Subcutaneous adipose tissue (tissue), 4 donors: ENCODE measurements around the gene FLNB. TPM values are rescaled to one million over a fixed set of nuclear protein-coding genes. Genes with fewer than 3 reads are reported as not detected.

ENCODE experiments used
- CTCF ChIP-seq: fragments of 450-650 bp; IDR thresholded peaks from one replicate; pipeline ENCODE4 v1.5.1; 2016; ENCODE audit warnings: low read depth, mild to moderate bottlenecking, control low read depth, antibody characterized with exemption, moderate library complexity
- total RNA-seq, 4 donors: library from RNA; depleted of rRNA; stranded (reverse); fragments of >200 nt; gene quantifications; one replicate each; pipeline ENCODE4 v1.1.0, GENCODE V29; 2016

Gene FLNB
- total RNA-seq, 4 donors from 2014 or later: 62.2 to 158 (median 75.8) TPM

DNA sequence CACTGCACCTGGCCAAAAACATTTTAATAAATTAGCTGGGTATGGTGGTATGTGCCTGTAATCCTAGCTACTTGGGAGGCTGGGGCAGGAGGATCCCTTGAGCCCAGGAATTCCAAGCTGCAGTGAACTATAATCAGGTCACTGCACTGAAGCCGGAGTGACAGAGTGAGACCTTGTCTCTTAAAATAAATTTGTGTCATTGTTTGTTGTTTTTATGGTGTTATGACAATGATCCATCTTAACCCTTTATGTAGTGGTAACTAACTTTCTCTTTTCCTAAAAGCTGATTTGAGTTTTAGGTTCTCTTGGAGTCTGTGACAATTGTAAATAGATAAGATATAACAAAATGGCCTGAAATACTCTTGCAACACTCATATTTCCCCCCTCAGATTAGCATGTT, 20.7 kb downstream of the FLNB start:
- TF ChIP-seq CTCF: no peak

- no peak for TF ChIP-seq CTCF
Measured at GRCh38 chr3:58029842-58030584, 21.8 kb downstream of the FLNB start.

DNA sequence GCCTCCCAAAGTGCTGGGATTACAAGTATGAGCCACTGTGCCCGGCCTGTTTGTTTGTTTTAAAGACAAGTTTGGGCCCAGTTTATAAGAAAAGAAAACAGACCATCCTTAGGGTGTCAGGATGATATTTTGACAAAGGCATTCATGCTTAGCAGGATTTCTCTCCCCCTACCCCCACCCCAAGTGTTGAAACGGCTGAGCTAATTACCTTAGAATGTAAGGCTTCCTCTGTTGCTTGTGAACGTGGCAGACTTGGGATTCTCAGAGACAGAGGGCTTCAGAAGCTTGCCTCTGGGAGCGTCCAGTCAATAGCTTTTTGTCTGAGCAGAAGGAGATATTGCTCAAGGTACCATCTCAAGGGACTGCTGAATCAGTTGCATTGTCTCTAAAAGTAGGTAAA, 24.0 kb downstream of the FLNB start:
- TF ChIP-seq CTCF: no peak

GRCh38 chr3:58034738-58035523, 26.7 kb downstream of the FLNB start:
- TF ChIP-seq CTCF: no peak

DNA sequence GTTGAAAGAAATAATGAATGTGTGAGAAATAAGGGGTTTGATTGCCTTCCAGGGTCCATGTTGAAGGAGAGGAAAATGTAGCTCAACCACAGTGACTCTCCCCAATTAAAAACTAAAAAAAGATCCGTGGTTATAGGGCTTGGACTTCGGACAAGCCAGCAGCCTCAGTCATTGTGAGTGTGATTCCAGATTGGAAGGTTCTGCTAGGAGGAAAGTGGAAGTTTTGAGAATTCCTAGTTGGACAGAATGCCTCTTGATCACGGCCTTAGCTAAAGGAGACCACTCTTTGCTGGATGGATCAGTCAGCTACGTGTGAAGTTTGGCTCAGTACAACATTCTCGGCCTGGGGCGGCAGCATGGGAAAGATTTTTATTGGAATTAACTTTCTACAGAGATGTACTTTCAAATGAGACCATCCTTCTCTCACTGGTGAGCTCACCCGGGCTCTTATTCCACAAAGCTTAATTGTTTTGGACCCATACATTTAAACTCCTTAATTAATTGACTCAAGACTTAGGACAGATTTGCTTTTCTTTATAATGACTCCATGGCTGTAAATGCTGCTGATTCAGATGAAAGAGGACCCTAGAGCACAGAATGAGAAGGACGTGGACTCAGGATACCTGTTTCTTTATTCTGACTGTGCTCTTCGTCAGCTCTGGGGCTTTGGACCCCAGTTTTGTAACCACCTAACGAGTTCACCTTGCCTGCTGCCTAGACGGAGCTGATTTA, 27.5 kb downstream of the FLNB start:
- no peak for TF ChIP-seq CTCF

- TF ChIP-seq CTCF: no peak
Measured at GRCh38 chr3:58036293-58037032, 28.2 kb downstream of the FLNB start.
